HG02852 (cell line): ENCODE data around the gene KRTAP10-3.

Experiments used
- ATAC-seq: cut with Tn5 transposase; IDR thresholded peaks from one replicate; pipeline ENCODE4 v1.9.1; 2021; ENCODE audit warnings: mild to moderate bottlenecking, moderate library complexity; ENCODE audit not compliant: unreplicated experiment

KRTAP10-3 gene

GRCh38 chr21:44530903-44531605 is 27.5 kb downstream of the KRTAP10-3 start:
- ATAC-seq, result no peak

GRCh38 chr21:44530221-44530902 is 28.2 kb downstream of the KRTAP10-3 start:
- ATAC-seq, result no peak

- ATAC-seq, result no peak
These were observed 29.0 kb downstream of the KRTAP10-3 start for GRCh38 chr21:44529503-44530125.

GRCh38 chr21:44529011-44529421 is 29.6 kb downstream of the KRTAP10-3 start:
- ATAC-seq, result no peak

- no peak for ATAC-seq
These were observed 30.0 kb downstream of the KRTAP10-3 start for GRCh38 chr21:44528634-44528995.

GRCh38 chr21:44527983-44528633 is 30.5 kb downstream of the KRTAP10-3 start:
- ATAC-seq, result no peak

- ATAC-seq, result no peak
These were observed 31.2 kb downstream of the KRTAP10-3 start for GRCh38 chr21:44527156-44527982.

GRCh38 chr21:44526096-44526997 is 32.2 kb downstream of the KRTAP10-3 start:
- no peak for ATAC-seq

GRCh38 chr21:44525391-44526095 is 33.1 kb downstream of the KRTAP10-3 start:
- no peak for ATAC-seq

- no peak for ATAC-seq
These were observed 33.9 kb downstream of the KRTAP10-3 start for GRCh38 chr21:44524414-44525371.

- ATAC-seq, result no peak
These were observed 34.8 kb downstream of the KRTAP10-3 start for GRCh38 chr21:44523567-44524413.

GRCh38 chr21:44522753-44523204 is 35.8 kb downstream of the KRTAP10-3 start:
- ATAC-seq, result no peak

GRCh38 chr21:44521928-44522752 is 36.5 kb downstream of the KRTAP10-3 start:
- no peak for ATAC-seq

- ATAC-seq, result no peak
These were observed 37.2 kb downstream of the KRTAP10-3 start for GRCh38 chr21:44521301-44521927.
